Thyroid gland (tissue), 4 donors: Measurements from ENCODE around the gene HAPSTR1. TPM values are rescaled to one million over a fixed set of nuclear protein-coding genes. Genes with fewer than 3 reads are reported as not detected.
A peak's percentile ranks its signal among the peaks of the same experiment; 100 is the strongest.

ENCODE experiments used
- DNase-seq, 2 donors: peaks; one replicate each; pipeline ENCODE4 v3.0.0-alpha.2; 2019
- H3K27ac ChIP-seq, 3 donors: fragments of 200-600 bp; sonication (generic); 1 replicate in 2 of 3; 2 replicates in 1 of 3; pipeline ENCODE4 v1.5.1; 2016 to 2019; ENCODE audit warnings: mild to moderate bottlenecking in 1 of 3, moderate library complexity in 1 of 3
- H3K27me3 ChIP-seq: fragments of 200-600 bp; sonication (generic); one replicate; pipeline ENCODE4 v1.5.1; 2019
- H3K36me3 ChIP-seq, 2 donors: fragments of 200-600 bp; sonication (generic); one replicate each; pipeline ENCODE4 v1.5.1; 2016 to 2019
- H3K4me1 ChIP-seq, 2 donors: fragments of 200-600 bp; sonication (generic); one replicate each; pipeline ENCODE4 v1.5.1; 2017 to 2019
- H3K4me3 ChIP-seq, 3 donors: fragments of 200-600 bp; sonication (generic); replicated peaks in 1 of 3; 1 replicate in 2 of 3; 2 replicates in 1 of 3; pipeline ENCODE4 v1.5.1; 2016; ENCODE audit warnings: mild to moderate bottlenecking in 1 of 3
- H3K9me3 ChIP-seq: fragments of 200-600 bp; sonication (generic); one replicate; pipeline ENCODE4 v1.5.1; 2017
- CTCF ChIP-seq, 6 experiments: fragments of 200-600 bp in 3 of 6; fragments of 450-650 bp in 3 of 6; sonication (generic) in 3 of 6; IDR thresholded peaks; one replicate each; pipeline ENCODE4 v1.5.1; 2016 to 2019; ENCODE audit warnings: antibody characterized with exemption in 6 of 6, mild to moderate bottlenecking in 2 of 6, inconsistent platforms in 1 of 6, moderate library complexity in 1 of 6
- POLR2A ChIP-seq, 2 donors: fragments of 450-650 bp; IDR thresholded peaks; one replicate each; pipeline ENCODE4 v1.6.1; 2017; ENCODE audit warnings: antibody characterized with exemption in 2 of 2, mild to moderate bottlenecking in 2 of 2, moderate library complexity in 1 of 2
- WGBS, 2 donors: methylation state at CpG; one replicate each; pipeline ENCODE4 v1.1.5; 2017; 5-methylcytosine and 5-hydroxymethylcytosine counted together
- intact Hi-C: fragments of 100-400 bp; cut with DNase I; formaldehyde crosslinking; loops from one replicate; pipeline ENCODE4 v1.15.1; 2023
- total RNA-seq, 4 donors: library from RNA; depleted of rRNA; stranded (reverse); fragments of >200 nt; gene quantifications; one replicate each; pipeline ENCODE4 v1.2.3, GENCODE V29; 2016

HAPSTR1 gene
- total RNA-seq, 4 donors from 2014 or later: 59.0 to 107 (median 68.7) TPM

GRCh38 chr16:9096416-9096952 lies 5.0 kb downstream of the HAPSTR1 start:
- intact Hi-C loops: no loop called here
- Histone ChIP-seq H3K27me3 (no peaks in the 10 kb centered on the region), H3K4me1 (peaks cover 77 to 78% of the 10 kb centered on the region in 2 donors), H3K4me3 (no peak overlapping the region), H3K9me3 (no peaks in the 10 kb centered on the region), H3K27ac (no peak overlapping the region), H3K36me3 (peaks cover 0 to 11% of the 10 kb centered on the region in 2 donors)
- DNase-seq: no peak
- TF ChIP-seq CTCF (IDR thresholded peaks at IDR 0.05) (no peak), POLR2A (IDR thresholded peaks at IDR 0.05) (no peak)
- 81% methylated on average over 2 of the region's 2 CpGs for WGBS, 2 donors

GRCh38 chr16:9097266-9098219 lies 6.1 kb downstream of the HAPSTR1 start:
- Histone ChIP-seq H3K36me3 (peaks cover 0 to 11% of the 10 kb centered on the region in 2 donors), H3K27me3 (no peaks in the 10 kb centered on the region), H3K27ac (peak overlapping the region in 1 of 3 donors; percentile 31), H3K9me3 (no peaks in the 10 kb centered on the region), H3K4me1 (peaks cover 77 to 78% of the 10 kb centered on the region in 2 donors), H3K4me3 (no peak overlapping the region)
- 67 to 76% methylated on average over 10 of the region's 10 CpGs for WGBS, 2 donors
- TF ChIP-seq CTCF (IDR thresholded peaks at IDR 0.05): no peak
- no peak for TF ChIP-seq POLR2A (IDR thresholded peaks at IDR 0.05)
- no peak for DNase-seq
- intact Hi-C loops: no loop called here

- WGBS, 2 donors: 57 to 70% methylated on average over 4 of the region's 4 CpGs
- no peak for TF ChIP-seq CTCF (IDR thresholded peaks at IDR 0.05)
- TF ChIP-seq POLR2A (IDR thresholded peaks at IDR 0.05): no peak
- Histone ChIP-seq H3K27ac (peak overlapping the region in 1 of 3 donors; percentile 31), H3K27me3 (no peaks in the 10 kb centered on the region), H3K4me3 (no peak overlapping the region), H3K4me1 (peaks cover 72 to 78% of the 10 kb centered on the region in 2 donors), H3K36me3 (peaks cover 8 to 14% of the 10 kb centered on the region in 2 donors), H3K9me3 (no peaks in the 10 kb centered on the region)
- intact Hi-C loops: no loop called here
- no peak for DNase-seq
These were observed 7.1 kb downstream of the HAPSTR1 start for GRCh38 chr16:9098377-9099090.

- Histone ChIP-seq H3K27me3 (no peaks in the 10 kb centered on the region), H3K4me1 (peaks cover 66 to 79% of the 10 kb centered on the region in 2 donors), H3K36me3 (peaks cover 15 to 19% of the 10 kb centered on the region in 2 donors), H3K4me3 (no peak overlapping the region), H3K27ac (no peak overlapping the region), H3K9me3 (no peaks in the 10 kb centered on the region)
- DNase-seq: peak in 1 of 2 donors; percentile 26
- TF ChIP-seq CTCF (IDR thresholded peaks at IDR 0.05): no peak
- TF ChIP-seq POLR2A (IDR thresholded peaks at IDR 0.05): no peak
- WGBS, 2 donors: 58 to 68% methylated on average over 5 of the region's 5 CpGs
- intact Hi-C loops: no loop called here
These were observed 7.7 kb downstream of the HAPSTR1 start for GRCh38 chr16:9099131-9099625.
